ENCODE measurements around the gene HOXC6. TPM values are rescaled to one million over a fixed set of nuclear protein-coding genes. Genes with fewer than 3 reads are reported as not detected.

Gene HOXC6
- total and polyA plus RNA-seq, 10 of the 15 experiments (the other 5 are each of a cell fraction or from before 2014, with no cell fraction given): 0.02 to 0.55 (median 0.45) TPM; not detected in 4

DNA sequence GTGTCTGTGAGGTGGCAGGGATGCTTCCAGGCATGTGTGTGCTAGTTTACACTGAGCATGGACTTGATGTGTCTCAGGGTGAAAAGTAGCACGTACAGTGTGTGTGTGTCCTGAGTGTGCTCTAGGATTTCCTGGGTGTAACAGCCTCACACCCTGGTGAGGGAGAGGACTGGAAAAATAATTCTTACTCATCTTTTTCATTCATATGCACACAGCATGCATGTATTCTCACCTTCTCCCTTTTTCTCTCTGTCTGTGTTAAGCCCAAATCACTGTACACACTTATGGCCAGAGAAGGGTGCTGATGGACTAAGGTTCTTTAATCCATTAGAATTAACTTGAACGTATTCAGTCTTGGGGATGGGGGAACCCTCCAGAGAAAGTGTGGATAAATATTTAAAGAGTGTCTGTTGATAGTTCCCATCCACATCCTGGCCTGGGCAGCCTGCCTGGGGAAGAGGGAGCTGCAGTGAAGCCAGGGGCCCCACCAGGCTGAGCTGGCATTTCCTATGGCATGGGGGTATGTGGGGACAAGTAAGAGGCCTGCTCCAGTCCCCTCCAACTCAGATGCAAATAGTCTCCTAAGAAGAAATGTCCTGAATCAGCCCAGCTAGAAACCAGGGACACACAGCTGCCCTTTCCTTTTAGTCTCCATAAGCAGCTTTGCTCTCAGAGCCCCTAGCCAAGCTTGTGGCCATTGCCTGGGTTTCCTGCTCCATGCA is 20.5 kb upstream of the HOXC6 start (continued):
- TF ChIP-seq, protein P1, sequence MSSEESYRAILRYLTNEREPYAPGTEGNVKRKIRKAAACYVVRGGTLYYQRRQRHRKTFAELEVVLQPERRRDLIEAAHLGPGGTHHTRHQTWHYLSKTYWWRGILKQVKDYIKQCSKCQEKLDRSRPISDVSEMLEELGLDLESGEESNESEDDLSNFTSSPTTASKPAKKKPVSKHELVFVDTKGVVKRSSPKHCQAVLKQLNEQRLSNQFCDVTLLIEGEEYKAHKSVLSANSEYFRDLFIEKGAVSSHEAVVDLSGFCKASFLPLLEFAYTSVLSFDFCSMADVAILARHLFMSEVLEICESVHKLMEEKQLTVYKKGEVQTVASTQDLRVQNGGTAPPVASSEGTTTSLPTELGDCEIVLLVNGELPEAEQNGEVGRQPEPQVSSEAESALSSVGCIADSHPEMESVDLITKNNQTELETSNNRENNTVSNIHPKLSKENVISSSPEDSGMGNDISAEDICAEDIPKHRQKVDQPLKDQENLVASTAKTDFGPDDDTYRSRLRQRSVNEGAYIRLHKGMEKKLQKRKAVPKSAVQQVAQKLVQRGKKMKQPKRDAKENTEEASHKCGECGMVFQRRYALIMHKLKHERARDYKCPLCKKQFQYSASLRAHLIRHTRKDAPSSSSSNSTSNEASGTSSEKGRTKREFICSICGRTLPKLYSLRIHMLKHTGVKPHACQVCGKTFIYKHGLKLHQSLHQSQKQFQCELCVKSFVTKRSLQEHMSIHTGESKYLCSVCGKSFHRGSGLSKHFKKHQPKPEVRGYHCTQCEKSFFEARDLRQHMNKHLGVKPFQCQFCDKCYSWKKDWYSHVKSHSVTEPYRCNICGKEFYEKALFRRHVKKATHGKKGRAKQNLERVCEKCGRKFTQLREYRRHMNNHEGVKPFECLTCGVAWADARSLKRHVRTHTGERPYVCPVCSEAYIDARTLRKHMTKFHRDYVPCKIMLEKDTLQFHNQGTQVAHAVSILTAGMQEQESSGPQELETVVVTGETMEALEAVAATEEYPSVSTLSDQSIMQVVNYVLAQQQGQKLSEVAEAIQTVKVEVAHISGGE (CRISPR knock-in tag; IDR thresholded peaks at IDR 0.05): no peak
- TF ChIP-seq SMAD1 (IDR thresholded peaks at IDR 0.05; ENCODE audit: low read depth, partially characterized antibody) (no peak), CEBPB (IDR thresholded peaks at IDR 0.05; ENCODE audit: borderline replicate concordance in 1 of 2, low read depth in 2 of 2, low read length in 2 of 2) (no peak)

DNA sequence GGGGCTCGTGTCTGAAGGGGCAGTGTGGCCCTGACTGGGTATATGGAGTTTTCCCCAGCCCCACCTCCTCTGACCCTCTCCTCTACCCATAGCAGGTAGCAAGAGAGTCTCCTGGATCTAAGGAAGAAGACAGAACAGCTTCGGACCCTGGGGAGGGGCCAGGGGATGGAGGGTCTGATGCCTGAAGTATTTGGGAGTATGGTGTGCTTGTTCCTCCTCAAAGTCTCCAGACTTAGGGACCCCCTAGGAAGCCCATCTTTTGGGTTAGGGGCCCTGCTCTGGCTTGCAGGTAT is 20.0 kb upstream of the HOXC6 start:
- Histone ChIP-seq H3K9ac (ENCODE audit: control insufficient read depth, insufficient read depth, low read length) (no peak overlapping the region), H3K9me3 (replicated peaks; ENCODE audit: control insufficient read depth, insufficient read depth, low read length) (no peaks in the 10 kb centered on the region), H3K27ac (ENCODE audit: control insufficient read depth, insufficient read depth) (no peak overlapping the region), H3K27me3 (replicated peaks in 1 of 2; ENCODE audit: control insufficient read depth in 2 of 2, insufficient read depth in 2 of 2, low read length in 1 of 2) (peaks cover 32 to 37% of the 10 kb centered on the region in 2 experiments), H3K4me2 (ENCODE audit: control insufficient read depth, insufficient read depth) (no peak overlapping the region), H3K4me1 (ENCODE audit: control insufficient read depth, insufficient read depth, low read length) (peaks cover 6% of the 10 kb centered on the region), H3K4me3 (no peak overlapping the region), H2AFZ (ENCODE audit: control insufficient read depth, low read depth, low read length) (no peak overlapping the region), H4K20me1 (ENCODE audit: control insufficient read depth, insufficient read depth) (no peaks in the 10 kb centered on the region), H3K36me3 (ENCODE audit: control insufficient read depth in 2 of 2, insufficient read depth in 2 of 2, low read length in 1 of 2) (no peaks in the 10 kb centered on the region), H3K79me2 (ENCODE audit: control insufficient read depth, insufficient read depth, low read length) (no peaks in the 10 kb centered on the region)
- 5% methylated on average over 2 of the region's 2 CpGs for WGBS (ENCODE audit: insufficient coverage, insufficient replicate concordance, low lambda C conversion rate, missing lambda C conversion rate)
- SMC1A ChIA-PET (ENCODE audit: uncharacterized antibody, unreplicated experiment): interaction anchor here (0.8 to 3.4 kb wide), 7 partner anchors 8 to 194 kb away, joined by 3 to 37 read pairs (median 6); partner anchors contain the start of genes HOXC5, HOXC9 and SMUG1
- no TSS peak for BruUV-seq (replicated peaks)
- POLR2A ChIA-PET: no interaction called here
- no peak for DNase-seq (ENCODE audit: low read depth, low spot score)
- CTCF ChIA-PET: interaction anchor here (1.1 to 6.1 kb wide), 10 partner anchors 8 to 207 kb away, joined by 3 to 105 read pairs (median 20); partner anchors contain the start of genes HOXC5 and SMUG1
- intact Hi-C loops (cut with micrococcal nuclease; ENCODE audit: unreplicated experiment): loop anchor here (10.0 kb wide), 1 partner anchor 367 kb away; no protein-coding TSS in a partner anchor
- no peak for ATAC-seq
- in situ Hi-C loops (cut with MboI): no loop called here
- RAD21 ChIA-PET (ENCODE audit: unreplicated experiment): interaction anchor here (0.9 to 4.5 kb wide), 11 partner anchors 9 to 199 kb away, joined by 3 to 38 read pairs (median 5); partner anchors contain the start of genes HOXC10, HOXC4, HOXC5 and HOXC6
- no peak for FAIRE-seq
- TF ChIP-seq TCF12 (IDR thresholded peaks at IDR 0.05; ENCODE audit: low read depth, low read length) (no peak), CHD1 (IDR thresholded peaks at IDR 0.05; ENCODE audit: low read depth, low read length) (no peak), MYB (IDR thresholded peaks at IDR 0.05; ENCODE audit: borderline replicate concordance, low read depth, low read length) (no peak), GATAD2B (conservative IDR thresholded peaks at IDR 0.05; ENCODE audit: low read depth) (no peak), NFIC (IDR thresholded peaks at IDR 0.05; ENCODE audit: low read depth, low read length) (no peak), POLR2AphosphoS2 (IDR thresholded peaks at IDR 0.05; ENCODE audit: low read depth, low read length) (no peak), PML (IDR thresholded peaks at IDR 0.05; ENCODE audit: low read length) (no peak), ZNF274 (IDR thresholded peaks at IDR 0.05; ENCODE audit: insufficient read depth, insufficient read length) (no peak), SMAD5 (IDR thresholded peaks at IDR 0.05; ENCODE audit: low read depth) (no peak)
- TF ChIP-seq, protein P2, sequence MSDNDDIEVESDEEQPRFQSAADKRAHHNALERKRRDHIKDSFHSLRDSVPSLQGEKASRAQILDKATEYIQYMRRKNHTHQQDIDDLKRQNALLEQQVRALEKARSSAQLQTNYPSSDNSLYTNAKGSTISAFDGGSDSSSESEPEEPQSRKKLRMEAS (IDR thresholded peaks at IDR 0.05; ENCODE audit: low read depth, low read length): no peak
- TF ChIP-seq, protein P3, sequence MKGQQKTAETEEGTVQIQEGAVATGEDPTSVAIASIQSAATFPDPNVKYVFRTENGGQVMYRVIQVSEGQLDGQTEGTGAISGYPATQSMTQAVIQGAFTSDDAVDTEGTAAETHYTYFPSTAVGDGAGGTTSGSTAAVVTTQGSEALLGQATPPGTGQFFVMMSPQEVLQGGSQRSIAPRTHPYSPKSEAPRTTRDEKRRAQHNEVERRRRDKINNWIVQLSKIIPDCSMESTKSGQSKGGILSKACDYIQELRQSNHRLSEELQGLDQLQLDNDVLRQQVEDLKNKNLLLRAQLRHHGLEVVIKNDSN (IDR thresholded peaks at IDR 0.05; ENCODE audit: borderline replicate concordance, extremely low read length, insufficient read depth, low read depth, low read length): no peak
- TF ChIP-seq, protein P4, sequence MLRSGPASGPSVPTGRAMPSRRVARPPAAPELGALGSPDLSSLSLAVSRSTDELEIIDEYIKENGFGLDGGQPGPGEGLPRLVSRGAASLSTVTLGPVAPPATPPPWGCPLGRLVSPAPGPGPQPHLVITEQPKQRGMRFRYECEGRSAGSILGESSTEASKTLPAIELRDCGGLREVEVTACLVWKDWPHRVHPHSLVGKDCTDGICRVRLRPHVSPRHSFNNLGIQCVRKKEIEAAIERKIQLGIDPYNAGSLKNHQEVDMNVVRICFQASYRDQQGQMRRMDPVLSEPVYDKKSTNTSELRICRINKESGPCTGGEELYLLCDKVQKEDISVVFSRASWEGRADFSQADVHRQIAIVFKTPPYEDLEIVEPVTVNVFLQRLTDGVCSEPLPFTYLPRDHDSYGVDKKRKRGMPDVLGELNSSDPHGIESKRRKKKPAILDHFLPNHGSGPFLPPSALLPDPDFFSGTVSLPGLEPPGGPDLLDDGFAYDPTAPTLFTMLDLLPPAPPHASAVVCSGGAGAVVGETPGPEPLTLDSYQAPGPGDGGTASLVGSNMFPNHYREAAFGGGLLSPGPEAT (IDR thresholded peaks at IDR 0.05; ENCODE audit: low read depth): no peak

Measured in GM12878 (cell line).